HG03066 (cell line): ENCODE results near the gene JAKMIP1.
"Not testable (repeated sequence)": the region's sequence is repeated elsewhere in the genome, so short reads cannot be mapped to it uniquely, and the experiment has no call there.

Experiments
- ATAC-seq: cut with Tn5 transposase; IDR thresholded peaks from one replicate; pipeline ENCODE4 v1.9.1; 2021; ENCODE audit warnings: low read depth; ENCODE audit not compliant: unreplicated experiment

Gene JAKMIP1

DNA sequence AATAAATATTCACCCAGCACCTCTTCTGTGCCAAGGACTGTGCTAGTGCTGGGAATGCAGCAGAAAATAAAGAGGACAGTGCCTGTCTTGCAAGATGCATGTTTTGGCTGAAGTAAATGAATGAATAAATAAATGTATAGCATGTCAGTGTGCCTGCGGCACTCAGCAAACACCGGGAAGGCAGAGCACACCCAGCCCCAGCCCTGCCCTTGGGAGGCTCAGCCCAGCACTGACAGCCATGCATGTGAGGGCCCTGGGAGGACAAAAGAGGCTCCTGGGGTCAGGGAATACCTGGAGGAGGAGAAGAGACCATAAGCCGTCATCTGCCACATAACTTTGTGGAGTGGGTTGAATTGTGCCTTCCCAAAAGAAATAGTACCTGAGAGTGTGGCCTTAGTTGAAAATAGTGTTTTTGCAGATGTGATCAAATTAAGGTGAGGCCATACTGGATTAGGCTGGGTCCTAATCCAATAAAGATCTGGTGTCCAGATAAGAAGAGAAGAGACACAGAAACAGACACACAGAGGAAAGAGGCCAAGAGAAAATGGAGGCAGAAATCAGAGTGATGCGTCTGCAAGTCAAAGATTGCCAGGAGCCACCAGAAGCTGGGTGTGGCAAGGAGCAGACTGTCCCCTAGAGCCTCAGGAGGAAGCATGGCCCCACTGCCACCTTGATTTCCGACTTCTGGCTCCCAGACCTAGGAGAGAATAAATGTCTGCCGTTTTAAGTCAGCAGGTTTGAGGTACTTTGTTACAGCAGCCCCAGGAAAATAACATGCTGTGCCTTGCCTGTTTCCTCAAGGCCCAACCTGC is 198.5 kb downstream of the JAKMIP1 start:
- no peak for ATAC-seq

DNA sequence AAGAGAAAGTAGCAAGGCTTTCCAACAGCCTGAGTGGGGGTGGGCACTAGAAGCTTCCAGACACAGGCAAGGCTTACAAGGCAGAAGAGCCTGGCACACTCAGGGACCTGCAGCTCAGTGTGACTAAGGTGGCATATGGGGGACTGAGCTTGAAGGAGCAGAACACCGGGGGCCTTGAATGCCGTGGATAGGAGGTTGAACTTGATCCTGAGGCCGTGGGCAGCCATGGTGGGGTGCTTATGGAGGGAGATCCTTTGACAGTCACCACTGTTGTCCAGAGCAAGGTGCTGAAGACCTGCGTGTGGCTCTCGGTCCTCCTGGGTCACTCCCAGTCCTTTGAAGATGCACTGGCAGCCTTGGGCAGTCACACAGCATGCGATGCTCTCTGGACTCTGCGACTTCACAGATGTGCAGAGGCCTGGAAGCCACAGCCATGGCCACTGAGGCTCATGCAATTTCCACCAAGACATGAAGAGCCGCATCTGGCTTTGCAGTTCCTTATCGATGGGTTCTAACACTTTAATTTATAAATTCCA is 200.5 kb downstream of the JAKMIP1 start:
- ATAC-seq: no peak

DNA sequence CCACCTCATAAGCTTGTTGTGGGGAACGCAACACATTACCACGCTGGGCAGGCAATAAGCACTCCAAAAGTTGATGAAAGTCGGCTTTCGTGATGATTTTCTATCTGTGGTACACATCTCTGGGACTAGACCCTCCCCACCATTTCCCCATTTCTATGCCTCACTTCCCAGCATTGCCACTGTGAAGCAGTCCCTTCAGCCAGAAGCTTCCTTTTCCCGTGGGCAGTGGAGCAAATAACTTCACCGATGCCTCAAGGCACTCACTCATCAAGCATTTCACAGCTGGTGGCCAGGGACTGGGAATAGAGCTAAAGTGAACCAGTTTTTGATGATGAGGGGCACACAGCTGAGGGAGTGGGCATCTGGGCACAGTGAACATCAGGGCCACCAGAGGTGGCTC is 201.0 kb downstream of the JAKMIP1 start:
- ATAC-seq: no peak

DNA sequence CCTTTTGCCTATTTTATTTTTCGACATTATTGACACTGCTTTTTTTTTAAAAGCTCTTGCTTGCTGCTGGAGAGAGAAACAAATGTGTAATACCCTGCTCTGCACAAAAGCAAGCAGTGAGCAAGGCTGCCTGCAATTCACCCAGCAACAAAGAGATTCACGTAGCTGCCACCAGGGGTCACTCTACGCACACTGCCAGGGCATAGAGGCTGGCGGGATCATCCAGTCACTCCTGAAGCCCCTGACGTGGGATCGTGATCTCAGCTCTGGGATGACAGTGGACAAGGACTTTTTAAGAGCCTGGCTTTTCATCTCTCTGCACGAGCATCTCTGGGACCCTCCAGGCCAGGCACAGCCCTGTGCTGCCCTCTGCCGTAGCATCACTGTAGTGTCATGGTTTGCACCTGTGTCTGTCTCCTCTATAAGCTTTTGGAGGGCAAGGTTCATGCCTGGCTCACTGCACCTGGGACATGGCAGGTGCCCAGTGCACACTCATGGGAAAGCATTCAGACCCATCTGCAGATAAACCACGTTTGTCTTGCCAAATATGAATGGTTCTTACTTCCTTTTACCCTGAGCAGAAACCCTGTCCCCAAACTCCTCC is 201.9 kb downstream of the JAKMIP1 start:
- ATAC-seq: no peak

DNA sequence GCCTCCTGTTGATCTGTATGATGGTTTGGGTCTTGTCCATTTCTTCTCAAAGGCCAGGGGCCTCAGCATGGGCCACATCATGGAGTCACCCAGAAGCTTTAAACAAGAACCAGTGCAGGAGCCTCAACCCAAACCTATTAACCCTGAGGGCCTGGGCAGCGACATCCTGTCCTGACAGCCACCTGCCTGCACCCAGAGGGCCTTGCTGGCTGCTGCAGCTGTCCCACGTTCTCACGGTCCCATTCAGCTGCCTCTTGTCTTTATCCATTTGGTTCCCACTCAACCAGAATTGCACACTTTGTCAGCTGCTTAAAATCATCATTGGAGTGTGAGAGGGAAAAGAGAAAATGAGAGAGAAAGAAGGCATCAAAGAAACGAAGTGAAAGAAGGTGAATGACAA is 203.7 kb downstream of the JAKMIP1 start:
- no peak for ATAC-seq

DNA sequence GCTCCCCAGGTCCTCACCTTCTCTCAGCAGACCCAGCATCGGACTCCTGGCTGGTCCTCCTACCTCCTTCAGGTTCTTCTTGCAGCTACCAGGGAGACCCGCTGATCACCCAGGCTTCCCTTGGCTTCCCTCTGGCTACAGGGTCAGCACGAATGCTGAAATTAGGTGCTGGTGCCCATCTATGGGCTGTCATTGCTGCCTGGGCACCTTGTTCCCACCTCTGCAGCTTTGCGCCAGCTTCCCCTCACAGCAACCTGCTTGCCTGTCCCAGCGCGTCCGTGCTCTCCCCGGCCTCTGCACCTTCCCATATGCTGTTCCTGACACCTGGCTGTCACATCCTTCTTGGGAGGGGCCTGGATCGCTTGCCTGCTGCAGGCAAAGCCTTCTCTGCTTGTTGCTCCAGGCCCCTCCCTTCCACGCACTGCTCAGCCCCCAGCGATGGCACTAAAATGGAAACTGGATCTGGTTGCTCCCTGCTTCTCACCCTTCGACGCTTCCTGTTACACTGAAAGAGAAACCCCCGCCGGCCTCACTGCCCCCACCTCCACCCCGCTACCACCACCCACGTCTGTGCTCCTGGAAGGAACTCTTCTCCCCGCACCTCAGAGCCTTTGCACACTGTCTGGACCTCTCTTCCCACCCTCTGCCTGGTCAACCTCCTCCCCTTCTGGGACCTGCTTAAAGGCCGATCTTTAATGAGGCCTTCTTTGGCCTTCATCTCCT is 204.3 kb downstream of the JAKMIP1 start:
- ATAC-seq: no peak

DNA sequence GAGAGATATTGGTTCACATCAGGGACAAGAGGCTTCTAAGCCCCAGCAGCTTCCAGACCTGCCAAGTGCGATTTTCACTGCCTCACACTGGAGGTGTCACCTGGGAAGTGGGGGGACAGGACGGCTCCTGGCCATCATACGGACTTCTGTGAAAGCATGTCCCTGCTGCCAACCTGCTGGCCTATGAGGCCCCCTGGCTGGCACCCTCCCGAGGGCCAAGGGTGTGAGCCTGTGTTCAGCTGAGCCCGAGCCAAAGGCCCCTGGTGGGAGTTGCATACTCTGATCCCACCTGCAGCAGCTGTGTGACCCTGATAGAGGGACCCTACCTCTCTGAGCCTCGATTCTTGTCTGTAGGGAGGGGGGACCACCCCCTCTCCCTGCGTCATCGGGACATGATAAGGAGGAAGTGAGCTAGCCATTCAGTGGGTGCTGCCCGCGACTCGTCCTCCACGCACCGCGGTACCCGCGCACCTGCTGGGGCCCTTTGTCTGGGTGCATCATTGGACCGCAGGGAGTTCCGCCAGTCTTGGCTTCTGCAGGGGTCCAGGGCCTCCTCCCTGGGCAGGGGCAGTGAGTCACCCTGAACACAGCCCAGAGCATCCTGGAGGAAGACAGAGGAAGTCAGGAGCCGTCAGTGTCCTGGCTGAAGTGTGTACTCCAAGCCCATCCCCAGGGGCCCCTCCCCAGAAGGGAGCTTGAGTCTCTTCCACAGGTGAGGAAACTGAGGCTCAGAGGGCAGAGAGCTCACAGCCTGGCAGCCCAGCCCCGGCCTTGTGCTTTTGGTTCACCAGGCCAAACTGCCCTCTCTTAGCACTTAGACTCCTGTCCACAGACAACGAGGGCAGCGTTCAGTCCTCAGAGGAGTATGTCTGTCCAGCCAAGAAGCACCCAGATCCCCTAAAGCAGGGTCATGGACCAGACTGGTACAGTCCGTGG is 206.2 kb downstream of the JAKMIP1 start:
- ATAC-seq: no peak

DNA sequence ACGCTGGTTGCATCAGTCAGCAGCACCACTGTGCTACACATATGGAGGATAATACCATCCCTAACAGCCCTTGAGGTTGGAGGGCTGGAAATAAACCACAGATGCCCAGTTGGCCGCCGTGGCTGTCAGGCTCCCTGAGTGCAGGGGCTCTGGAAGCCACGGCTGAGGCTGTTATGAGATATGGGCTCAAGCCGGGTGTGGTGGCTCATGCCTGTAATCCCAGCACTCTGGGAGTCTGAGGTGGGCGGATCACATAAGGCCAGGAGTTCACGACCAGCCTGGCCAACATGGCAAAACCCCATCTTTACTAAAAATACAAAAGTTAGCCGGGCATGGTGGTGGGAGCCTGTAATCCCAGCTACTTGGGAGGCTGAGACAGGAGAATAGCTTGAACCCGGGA is 207.0 kb downstream of the JAKMIP1 start:
- ATAC-seq: not testable (repeated sequence)

DNA sequence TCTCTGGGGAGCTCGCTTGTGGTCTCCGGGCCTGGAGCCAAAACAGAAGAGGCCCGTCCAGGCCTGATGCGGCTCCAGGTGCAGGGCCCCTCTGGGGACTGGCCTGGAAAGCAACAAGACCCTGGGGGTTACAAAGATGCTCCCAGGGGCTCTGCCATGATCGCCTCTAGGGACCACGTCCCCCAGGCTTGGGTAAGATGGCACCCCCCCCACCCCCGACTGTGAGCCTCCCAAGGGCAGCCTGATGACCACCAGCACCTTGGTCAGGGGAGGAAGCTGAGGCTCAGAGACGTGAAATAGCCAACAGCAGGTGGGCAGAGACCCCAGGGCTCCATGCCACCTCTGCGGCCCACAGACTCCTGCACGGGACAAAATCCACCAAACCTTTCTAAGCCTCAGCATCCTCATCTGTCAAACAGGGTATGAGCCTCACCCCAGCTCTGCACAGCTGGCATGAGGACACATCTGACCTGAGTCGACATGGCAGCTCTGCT is 207.5 kb downstream of the JAKMIP1 start:
- no peak for ATAC-seq

DNA sequence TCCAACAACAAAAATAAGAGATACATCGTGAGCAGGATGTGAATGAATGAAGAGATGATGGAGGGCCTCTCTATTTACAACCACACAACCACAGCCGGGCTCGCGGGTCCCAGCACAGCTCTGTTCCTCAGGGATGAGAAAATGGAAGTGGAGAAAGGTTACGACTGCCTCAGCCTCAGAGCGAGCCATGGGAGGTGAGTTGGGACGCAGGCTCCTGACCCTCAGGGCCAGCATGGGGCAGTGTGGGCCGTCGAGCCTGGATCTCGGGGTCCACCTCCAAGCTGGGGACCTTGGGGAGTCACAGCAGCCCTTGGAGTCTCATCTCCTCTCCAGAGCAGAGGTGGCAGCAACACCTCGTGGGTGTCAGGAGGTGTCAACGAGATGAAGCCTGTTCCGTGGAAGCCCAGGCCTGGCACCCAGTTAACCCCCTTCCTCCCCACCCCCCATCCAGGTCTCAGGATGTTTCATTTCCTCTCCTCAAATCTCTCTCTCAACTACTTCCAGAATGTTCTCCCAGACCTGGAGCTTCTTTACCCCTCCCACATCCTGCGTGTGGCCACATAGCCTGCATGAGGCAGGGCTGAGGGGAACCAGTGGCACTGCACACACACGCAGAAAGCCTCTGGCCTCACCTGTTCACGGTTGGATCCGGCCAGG is 208.1 kb downstream of the JAKMIP1 start:
- no peak for ATAC-seq

DNA sequence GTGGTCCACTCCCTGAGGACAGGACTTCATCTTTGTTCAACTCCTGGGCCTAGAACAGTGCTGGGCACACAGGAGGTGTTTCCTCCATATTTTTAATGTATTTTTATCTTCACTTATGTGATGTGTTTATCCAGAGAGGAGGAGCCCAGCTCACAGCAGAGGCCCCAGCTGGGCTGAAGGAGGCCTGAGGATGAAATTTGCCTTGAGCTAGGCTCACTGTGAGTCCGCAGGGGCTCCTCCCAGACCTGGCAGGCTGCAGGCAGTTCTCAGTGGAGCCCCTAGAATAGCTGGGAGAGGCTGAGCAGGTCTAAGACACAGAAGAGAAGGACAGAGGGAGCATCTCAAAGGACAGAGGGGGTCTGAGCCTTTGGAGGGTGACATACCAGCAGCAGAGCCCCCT is 208.9 kb downstream of the JAKMIP1 start:
- no peak for ATAC-seq

DNA sequence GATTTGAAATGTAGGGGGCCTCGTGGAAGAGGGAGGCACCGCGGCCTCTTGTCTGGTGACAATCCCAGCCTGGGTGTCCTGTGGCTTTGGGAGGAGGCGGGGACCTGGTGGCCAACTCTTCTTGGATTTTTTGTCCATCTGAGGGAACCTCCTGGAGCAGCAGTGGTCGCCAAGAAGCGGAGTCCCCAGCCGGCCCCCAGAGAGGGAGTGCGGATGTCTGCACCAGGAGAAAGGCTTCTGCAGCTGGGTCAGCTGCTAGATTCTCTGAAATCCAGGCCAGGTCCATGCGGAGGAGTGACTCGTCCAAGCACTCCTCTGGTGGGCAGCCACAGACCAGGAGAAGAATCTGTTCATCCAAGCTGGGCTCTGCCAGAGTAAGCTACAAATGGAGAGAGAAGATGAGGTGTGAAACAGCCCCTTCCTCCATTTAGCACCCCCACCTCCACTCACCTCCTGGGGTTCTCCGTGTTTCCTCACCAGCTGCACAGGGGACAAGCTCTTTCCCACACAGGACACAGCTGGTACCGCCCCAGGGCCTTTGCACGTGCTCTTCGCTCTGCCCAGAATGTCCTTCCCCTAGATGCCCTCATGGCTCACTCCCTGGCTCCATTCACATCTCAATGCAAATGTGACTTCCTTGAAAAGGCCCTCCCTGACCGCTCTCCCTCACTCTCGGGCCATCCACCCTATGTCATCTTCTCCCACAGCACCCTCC is 209.7 kb downstream of the JAKMIP1 start:
- no peak for ATAC-seq

DNA sequence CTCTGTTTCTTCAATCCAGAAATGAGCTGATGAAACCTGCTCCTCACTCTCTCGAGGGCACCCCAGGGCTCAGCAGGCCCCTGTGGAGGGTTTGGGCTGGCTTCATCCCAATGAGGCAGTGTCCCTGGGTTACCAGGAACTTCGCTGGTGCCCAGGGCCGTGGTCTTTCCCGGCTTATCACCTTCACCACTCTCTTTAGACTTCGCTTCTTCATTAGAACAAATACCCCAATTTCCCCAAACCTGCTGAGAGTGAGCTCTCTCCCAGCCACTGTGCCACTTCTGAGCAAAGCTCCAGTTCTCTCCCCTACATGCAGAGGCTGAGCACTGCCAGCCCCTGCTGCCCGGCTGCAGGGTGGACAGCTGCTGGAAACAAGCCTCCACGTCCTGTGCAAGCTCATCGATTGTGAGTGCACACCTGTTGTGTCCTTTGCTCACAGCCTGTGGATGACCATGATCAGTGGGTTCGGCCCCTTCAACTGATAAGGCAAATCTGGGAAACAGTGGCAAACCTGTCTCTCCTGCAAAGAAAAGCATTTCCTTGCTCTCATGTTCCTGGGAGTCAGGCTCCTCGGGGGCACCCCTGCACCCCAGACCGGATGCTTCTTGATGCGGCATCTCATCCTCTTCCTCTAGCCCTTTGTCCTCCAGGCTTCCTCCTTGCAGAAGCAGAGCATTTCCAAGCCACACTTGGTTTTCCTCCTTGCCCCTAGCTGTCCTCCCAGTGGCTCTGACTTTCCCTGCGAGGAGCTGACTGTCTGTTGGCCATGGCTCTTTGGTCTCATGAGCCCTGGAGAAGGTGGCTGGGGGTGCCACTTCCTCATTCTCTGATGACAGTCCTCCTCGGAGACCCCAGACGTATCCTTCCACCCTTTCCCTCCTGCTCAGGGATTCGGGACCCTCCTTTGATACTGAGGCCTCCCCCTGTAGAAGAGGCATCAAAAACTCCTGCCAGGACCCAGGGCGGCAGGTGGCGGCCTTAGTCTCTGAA is 210.8 kb downstream of the JAKMIP1 start:
- ATAC-seq: no peak

DNA sequence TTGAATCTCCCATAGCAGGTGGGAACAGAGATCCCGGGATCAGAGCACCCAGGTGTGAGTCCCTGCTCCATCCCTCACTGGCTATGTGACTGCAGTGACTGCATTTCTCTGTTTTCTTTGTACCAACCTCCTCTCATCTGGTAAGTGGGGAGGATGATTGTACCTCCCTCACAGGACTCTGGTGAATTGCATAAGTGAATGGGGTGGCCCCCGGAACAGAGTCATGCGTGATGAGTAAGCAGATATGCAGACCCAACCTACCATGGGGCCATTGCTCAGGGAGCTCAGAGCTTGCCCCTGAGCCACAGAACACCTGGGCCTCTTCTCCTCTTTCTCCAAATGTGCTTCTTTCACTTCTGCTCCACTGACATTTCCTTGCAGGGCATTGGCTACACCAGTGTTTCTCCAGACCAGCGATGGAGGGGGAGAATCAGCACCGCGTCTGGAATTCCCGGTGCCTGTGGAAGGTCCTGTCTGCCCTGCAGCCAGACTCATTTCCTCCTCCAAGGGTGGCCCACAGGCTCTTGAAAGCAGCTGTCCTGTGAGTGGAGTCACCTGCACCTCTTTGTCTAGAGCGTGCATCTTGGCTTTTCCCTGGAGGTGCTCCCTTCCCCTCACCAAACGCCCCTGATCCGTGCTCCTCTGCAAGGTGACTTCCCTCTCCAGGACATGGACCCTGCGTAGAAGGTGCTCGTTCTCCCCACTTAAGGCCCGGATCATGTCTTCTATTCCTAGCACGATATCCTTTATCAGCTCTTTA is 212.1 kb downstream of the JAKMIP1 start:
- ATAC-seq: no peak

DNA sequence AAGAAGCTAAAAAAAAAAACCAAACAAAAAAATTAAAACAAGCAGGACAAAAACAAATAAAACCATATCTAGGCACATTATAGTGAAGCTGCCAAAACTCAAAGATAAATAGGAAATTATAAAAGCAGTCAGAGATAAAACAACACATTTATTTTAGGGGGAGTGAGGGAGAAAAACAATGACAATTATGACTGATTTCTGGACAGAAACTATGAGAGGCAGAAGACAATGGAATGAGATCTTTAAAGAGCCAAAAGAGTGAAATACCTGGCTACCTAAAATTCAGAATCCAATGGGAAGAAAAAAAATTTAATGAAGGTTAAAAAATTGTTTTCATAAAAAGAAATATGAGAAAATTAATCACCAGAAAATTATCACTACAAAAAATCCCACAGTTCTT is 215.5 kb downstream of the JAKMIP1 start:
- ATAC-seq: no peak

DNA sequence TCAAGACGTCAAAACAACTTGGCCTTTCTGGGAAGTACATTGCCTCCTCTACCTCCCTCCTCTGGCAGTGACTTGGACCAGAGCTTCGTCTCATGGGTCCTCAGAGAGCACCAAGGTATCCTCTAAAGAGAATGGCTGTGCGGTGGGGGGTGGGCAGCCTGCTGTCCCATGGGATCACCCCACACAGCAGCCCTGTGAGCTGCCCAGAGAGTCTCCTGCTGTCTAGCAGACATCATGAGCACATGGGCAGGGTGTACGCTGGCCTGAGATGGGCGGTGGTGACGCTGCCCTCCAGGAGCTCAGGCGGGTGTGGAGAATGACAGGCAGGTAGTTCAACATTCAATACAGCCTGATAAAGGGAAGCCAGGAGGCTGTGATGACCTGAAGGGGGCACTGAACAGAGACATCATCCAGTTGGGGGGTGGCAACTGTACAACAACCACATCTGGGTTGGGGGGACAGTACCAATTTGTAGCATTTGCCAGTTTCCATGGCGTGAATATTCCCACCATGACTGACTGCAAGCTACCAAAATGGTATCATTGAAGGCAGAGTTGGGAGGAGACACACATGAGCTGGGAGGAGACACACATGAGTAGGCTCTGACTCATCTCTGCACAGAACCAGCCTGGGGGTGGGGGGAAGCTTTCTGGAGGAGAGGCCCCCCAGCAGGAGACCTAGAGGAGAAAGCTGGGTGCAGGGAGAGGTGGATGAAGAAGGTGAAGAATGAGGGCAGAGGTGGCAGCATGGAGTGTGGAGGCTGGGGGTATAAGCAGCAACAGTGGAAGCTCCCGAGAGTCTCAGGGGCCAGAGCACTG is 218.0 kb downstream of the JAKMIP1 start:
- ATAC-seq: no peak
